ENCODE data around the gene ARHGEF7.

DNA sequence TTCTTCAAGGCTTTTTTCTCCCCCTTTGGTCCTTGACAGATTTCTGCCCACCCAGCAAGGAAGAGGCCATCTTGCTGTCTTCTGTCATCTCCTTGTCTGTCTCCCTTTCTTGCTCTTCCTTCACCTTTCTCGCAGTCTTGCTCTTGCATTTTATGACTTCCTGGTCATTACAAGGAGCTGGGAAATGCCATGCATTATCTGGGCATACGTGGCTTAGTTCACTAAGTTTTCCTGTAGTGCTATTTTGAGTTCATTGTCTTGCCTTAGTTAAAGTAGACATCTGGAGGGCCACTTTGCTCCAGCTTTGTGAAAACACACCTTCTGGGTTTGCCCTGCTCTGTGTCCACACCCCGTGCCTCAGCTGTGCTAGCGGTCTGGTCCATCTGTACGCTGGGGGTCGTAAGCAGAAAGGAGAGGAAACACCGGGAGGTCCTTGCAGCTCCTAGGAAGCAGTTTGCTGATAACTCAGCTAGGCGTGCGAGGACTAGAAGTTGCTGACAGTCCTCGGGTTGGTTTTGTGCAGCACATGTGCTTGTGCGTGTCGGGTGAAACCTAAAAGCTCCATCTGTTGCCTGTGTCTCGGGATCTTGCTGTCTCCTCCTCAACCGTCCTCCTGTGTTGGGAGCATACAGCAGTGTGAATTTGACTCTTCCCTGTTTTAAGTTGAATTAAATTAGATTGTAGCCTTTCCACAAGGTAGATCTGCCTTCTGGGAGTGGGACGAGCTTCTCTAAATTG, 59.4 kb downstream of the ARHGEF7 start:
- TF ChIP-seq, protein P1, sequence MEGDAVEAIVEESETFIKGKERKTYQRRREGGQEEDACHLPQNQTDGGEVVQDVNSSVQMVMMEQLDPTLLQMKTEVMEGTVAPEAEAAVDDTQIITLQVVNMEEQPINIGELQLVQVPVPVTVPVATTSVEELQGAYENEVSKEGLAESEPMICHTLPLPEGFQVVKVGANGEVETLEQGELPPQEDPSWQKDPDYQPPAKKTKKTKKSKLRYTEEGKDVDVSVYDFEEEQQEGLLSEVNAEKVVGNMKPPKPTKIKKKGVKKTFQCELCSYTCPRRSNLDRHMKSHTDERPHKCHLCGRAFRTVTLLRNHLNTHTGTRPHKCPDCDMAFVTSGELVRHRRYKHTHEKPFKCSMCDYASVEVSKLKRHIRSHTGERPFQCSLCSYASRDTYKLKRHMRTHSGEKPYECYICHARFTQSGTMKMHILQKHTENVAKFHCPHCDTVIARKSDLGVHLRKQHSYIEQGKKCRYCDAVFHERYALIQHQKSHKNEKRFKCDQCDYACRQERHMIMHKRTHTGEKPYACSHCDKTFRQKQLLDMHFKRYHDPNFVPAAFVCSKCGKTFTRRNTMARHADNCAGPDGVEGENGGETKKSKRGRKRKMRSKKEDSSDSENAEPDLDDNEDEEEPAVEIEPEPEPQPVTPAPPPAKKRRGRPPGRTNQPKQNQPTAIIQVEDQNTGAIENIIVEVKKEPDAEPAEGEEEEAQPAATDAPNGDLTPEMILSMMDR (IDR thresholded peaks at IDR 0.05; ENCODE audit: poor library complexity) = no peak
- TF ChIP-seq EZH2phosphoT487 (IDR thresholded peaks at IDR 0.05; ENCODE audit: low read depth, severe bottlenecking, unreplicated experiment) = no peak
